Activated naive CD4-positive, alpha-beta T cell treated with anti-CD3 and anti-CD28 coated beads for 36 hours (primary cell): ENCODE data around the gene PRAMEF13. TPM values are rescaled to one million over a fixed set of nuclear protein-coding genes. Genes with fewer than 3 reads are reported as not detected.
"Not testable (repeated sequence)": the region's sequence is repeated elsewhere in the genome, so short reads cannot be mapped to it uniquely, and the experiment has no call there.

Experiments
- CTCF ChIA-PET: fragments of 350-600 bp; sonication (Branson Sonifier 250); formaldehyde crosslinking; loops from one replicate; lab custom pipeline; 2021; ENCODE audit warnings: antibody characterized with exemption; lab: Charles Lee
- DNase-seq: peaks from one replicate; pipeline ENCODE4 v3.0.0-alpha.2; 2020
- H3K27ac Mint-ChIP-seq: one replicate; pipeline ENCODE4 v1.8.0; 2021; ENCODE audit warnings: mild to moderate bottlenecking, mixed read lengths
- H3K27me3 Mint-ChIP-seq: one replicate; pipeline ENCODE4 v1.8.0; 2021; ENCODE audit warnings: low read depth, mixed read lengths
- H3K36me3 Mint-ChIP-seq: one replicate; pipeline ENCODE4 v1.8.0; 2021; ENCODE audit warnings: low read depth, mixed read lengths
- H3K4me1 Mint-ChIP-seq: one replicate; pipeline ENCODE4 v1.8.0; 2021; ENCODE audit warnings: low read depth, mixed read lengths
- H3K4me3 Mint-ChIP-seq: one replicate; pipeline ENCODE4 v1.8.0; 2021; ENCODE audit warnings: mild to moderate bottlenecking, moderate library complexity, mixed read lengths
- H3K9me3 Mint-ChIP-seq: one replicate; pipeline ENCODE4 v1.8.0; 2021; ENCODE audit warnings: mixed read lengths
- intact Hi-C: fragments of 100-400 bp; cut with micrococcal nuclease; formaldehyde crosslinking; loops from one replicate; pipeline ENCODE4 v1.15.1; 2023
- total RNA-seq, 2 experiments: library from RNA; stranded (reverse); gene quantifications; one replicate each; pipeline ENCODE4 v1.2.3, GENCODE V29; 2021

Gene PRAMEF13
- total RNA-seq, 2 experiments from 2014 or later, result not detected

DNA sequence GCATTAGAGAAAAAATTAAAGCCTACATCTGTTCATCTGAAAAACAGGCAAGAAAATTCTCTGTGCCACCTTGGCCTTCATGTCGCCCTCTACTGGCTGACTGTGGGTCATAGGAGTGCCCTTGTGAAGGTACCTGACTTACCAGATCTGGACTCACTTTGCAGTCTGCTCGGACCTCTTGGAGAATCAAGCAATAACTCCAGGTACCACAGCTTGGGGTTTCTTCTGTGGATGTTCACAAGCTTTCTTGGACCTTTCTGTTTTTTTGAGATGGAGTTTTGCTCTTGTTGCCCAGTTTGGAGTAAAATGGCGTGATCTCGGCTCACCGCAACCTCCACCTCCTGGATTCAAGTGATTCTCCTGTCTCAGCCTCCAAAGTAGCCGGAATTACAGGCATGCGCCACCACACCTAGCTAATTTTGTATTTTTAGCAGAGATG is 27.2 kb upstream of the PRAMEF13 start:
- Mint-ChIP-seq H3K27me3 (peaks cover 7% of the 10 kb centered on the region), H3K4me1 (no peaks in the 10 kb centered on the region), H3K27ac (no peak overlapping the region), H3K4me3 (no peak overlapping the region), H3K9me3 (no peaks in the 10 kb centered on the region), H3K36me3 (no peaks in the 10 kb centered on the region)
- CTCF ChIA-PET, result interaction anchor here (0.6 to 0.7 kb wide), 3 partner anchors 205 to 1066 kb away, joined by 3 to 5 read pairs (median 3); no protein-coding TSS in a partner anchor
- DNase-seq, result peak; percentile 68
- intact Hi-C loops, result no loop called here

DNA sequence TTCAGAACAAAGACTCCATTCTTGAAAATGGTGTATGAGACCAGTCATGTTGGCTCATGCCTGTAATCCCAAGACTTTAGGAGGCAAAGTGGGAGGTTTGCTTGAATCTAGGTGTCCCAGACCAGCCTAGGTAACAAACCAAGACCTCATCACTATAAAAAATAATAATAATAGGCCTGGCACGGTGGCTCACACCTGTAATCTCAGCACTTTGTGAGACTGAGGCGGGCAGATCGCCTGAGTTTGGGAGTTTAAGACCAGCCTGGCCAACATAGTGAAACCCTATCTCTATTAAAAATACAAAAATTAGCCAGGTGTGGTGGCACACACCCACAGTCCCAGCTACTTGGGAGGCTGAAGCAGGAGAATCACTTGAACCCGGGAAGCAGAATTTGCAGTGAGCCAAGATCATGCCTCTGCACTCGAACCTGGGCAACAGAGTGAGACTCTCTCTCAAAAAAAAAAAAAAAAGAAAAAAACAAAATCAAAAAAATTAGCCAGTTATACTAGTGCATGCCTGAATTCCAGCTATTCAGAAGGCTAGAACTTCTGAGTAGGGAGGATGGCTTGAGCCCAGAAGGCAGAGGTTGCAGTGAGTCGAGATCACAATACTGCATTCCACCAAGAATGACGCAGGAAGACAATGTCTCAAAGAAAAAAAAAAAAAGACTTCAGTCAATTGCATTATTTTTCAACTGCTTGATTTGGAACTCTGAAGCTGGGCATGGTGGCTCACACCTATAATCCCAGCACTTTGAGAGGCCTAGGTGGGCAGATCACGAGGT is 26.3 kb upstream of the PRAMEF13 start:
- H3K9me3 Mint-ChIP-seq, DNase-seq, H3K27me3 Mint-ChIP-seq, H3K36me3 Mint-ChIP-seq, H3K27ac Mint-ChIP-seq, H3K4me3 Mint-ChIP-seq, CTCF ChIA-PET, intact Hi-C loops, H3K4me1 Mint-ChIP-seq: not testable (repeated sequence)

GRCh38 chr1:13225675-13226204 is 24.5 kb upstream of the PRAMEF13 start, which contains the start of gene PRAMEF18:
Gene PRAMEF18, minus strand, starts transcription at chr1:13226154. Its CDS starts 48 bp downstream, at chr1:13226106.
- CTCF ChIA-PET, H3K4me1 Mint-ChIP-seq, H3K9me3 Mint-ChIP-seq, H3K4me3 Mint-ChIP-seq, H3K27me3 Mint-ChIP-seq, H3K36me3 Mint-ChIP-seq, DNase-seq, intact Hi-C loops, H3K27ac Mint-ChIP-seq: not testable (repeated sequence)

GRCh38 chr1:13224480-13225060 is 23.4 kb upstream of the PRAMEF13 start:
- CTCF ChIA-PET, result no interaction called here
- Mint-ChIP-seq H3K9me3 (no peaks in the 10 kb centered on the region), H3K36me3 (no peaks in the 10 kb centered on the region), H3K4me3 (no peak overlapping the region), H3K27me3 (peaks cover 2% of the 10 kb centered on the region), H3K4me1 (no peaks in the 10 kb centered on the region), H3K27ac (no peak overlapping the region)
- no peak for DNase-seq
- intact Hi-C loops, result no loop called here

DNA sequence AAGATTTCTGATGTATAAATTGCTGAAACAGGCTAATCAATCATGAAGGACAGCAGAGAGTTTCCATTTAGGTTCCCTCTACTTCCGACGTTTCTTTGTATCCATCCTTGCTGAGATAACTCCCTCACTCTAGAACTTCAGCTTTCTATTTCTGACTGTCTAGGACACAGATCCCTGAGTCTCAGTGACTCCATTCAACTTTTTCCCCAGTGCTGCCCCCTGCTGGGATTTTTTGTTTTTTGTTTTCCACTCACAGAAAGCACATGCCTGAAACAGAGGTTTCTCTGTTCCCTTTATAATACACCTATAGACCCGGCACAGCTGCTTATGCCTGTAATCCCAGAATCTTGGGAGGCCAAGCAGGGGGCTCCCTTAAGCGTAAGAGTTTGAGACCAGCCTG is 21.6 kb upstream of the PRAMEF13 start:
- H3K27me3 Mint-ChIP-seq, H3K4me3 Mint-ChIP-seq, H3K4me1 Mint-ChIP-seq, DNase-seq, CTCF ChIA-PET, H3K36me3 Mint-ChIP-seq, H3K27ac Mint-ChIP-seq, intact Hi-C loops, H3K9me3 Mint-ChIP-seq: not testable (repeated sequence)

GRCh38 chr1:13219203-13219602 is 18.0 kb upstream of the PRAMEF13 start:
- H3K27me3 Mint-ChIP-seq, intact Hi-C loops, CTCF ChIA-PET, DNase-seq, H3K4me3 Mint-ChIP-seq, H3K9me3 Mint-ChIP-seq, H3K36me3 Mint-ChIP-seq, H3K27ac Mint-ChIP-seq, H3K4me1 Mint-ChIP-seq: not testable (repeated sequence)

GRCh38 chr1:13216619-13217018 is 15.4 kb upstream of the PRAMEF13 start:
- H3K4me1 Mint-ChIP-seq, DNase-seq, CTCF ChIA-PET, H3K4me3 Mint-ChIP-seq, intact Hi-C loops, H3K27ac Mint-ChIP-seq, H3K9me3 Mint-ChIP-seq, H3K27me3 Mint-ChIP-seq, H3K36me3 Mint-ChIP-seq: not testable (repeated sequence)

DNA sequence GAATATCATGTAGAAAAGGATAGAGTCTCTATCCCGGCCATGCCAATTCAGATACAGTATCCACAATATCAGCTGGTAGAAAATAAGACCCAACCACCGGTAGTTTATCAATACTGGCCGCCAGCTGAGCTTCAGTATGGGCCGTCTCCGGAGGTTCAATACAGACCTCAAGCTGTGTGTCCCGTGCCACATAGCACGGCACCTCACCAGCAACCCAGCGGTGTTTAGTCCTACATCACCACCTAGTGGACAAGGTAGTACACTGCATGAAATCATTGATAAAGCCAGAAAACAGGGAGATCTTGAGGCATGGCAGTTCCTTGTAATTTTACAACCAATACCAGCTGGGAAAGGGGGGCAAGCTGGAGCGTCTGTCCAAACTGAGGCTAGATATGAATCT is 7.5 kb upstream of the PRAMEF13 start:
- H3K27ac Mint-ChIP-seq, intact Hi-C loops, H3K9me3 Mint-ChIP-seq, H3K27me3 Mint-ChIP-seq, H3K36me3 Mint-ChIP-seq, CTCF ChIA-PET, H3K4me1 Mint-ChIP-seq, H3K4me3 Mint-ChIP-seq, DNase-seq: not testable (repeated sequence)

DNA sequence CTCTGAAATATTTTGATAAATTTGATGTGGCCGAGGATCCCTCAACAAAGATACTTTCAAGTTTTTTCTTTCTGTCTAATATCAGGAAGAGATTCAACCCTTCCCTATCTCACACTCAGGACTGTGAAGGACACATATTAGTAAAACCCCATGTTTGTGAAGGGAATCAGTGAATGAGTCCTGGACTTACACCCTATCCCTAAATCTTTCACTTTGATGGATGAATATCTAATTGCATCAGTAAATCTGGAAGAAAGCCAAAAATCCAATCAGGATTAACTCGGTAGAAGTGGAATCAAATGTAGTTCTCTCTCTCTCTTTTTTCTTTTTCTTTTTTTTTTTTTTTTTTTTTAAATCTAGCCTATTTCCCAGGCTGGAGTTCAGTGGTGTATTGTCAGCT is 29.7 kb downstream of the PRAMEF13 start, which contains the start of gene PRAMEF9:
Gene PRAMEF9 (plus strand): TSS at position 301 of the 400 bp plus-strand sequence. CDS start 3,433 bp downstream, outside the sequence.
- H3K9me3 Mint-ChIP-seq, H3K27ac Mint-ChIP-seq, H3K4me3 Mint-ChIP-seq, CTCF ChIA-PET, H3K4me1 Mint-ChIP-seq, intact Hi-C loops, H3K36me3 Mint-ChIP-seq, H3K27me3 Mint-ChIP-seq, DNase-seq: not testable (repeated sequence)

DNA sequence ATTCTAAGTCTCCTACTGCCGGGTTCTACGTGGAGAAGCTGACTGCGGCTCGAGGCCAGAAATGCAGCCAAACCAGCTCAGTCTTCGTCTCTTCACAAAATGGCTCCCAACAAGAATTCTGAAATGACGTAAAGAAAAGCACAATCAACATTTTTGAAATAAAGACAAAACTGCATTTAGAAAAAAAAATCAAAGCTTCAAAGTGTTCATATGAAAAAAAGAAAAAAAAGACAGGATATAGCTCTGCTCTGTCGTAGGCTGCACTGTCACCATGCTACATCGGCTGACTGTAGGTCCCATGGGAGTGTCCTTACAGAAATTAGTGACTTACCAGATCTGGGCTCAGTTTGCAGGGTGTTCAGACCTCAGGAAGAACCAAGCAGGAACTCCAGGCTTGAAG is 35.7 kb downstream of the PRAMEF13 start, which contains the start of gene HNRNPCL4:
Gene HNRNPCL4 (minus strand): TSS at position 101 of the 400 bp plus-strand sequence. CDS start 164 bp downstream, outside the sequence.
- intact Hi-C loops, H3K36me3 Mint-ChIP-seq, CTCF ChIA-PET, H3K4me3 Mint-ChIP-seq, DNase-seq, H3K27ac Mint-ChIP-seq, H3K4me1 Mint-ChIP-seq, H3K9me3 Mint-ChIP-seq, H3K27me3 Mint-ChIP-seq: not testable (repeated sequence)

GRCh38 chr1:13155909-13156308 is 45.3 kb downstream of the PRAMEF13 start, which contains the start of gene PRAMEF26:
Gene PRAMEF26, minus strand, starts transcription at chr1:13156009. Its CDS starts 2,914 bp downstream, at chr1:13153095.
- DNase-seq, H3K27ac Mint-ChIP-seq, intact Hi-C loops: not testable (repeated sequence)

More at GRCh38 chr1:13155909-13156308, 45.3 kb downstream of the PRAMEF13 start, which contains the start of gene PRAMEF26:
- H3K27me3 Mint-ChIP-seq, H3K4me3 Mint-ChIP-seq, H3K4me1 Mint-ChIP-seq, H3K36me3 Mint-ChIP-seq, H3K9me3 Mint-ChIP-seq, CTCF ChIA-PET: not testable (repeated sequence)
